HEK293 (cell line): ENCODE measurements around the gene CFAP410.
A peak's percentile ranks its signal among the peaks of the same experiment; 100 is the strongest.

Source experiments
- GLI4 ChIP-seq: fragments of 450-650 bp; formaldehyde crosslinking; IDR thresholded peaks from 2 replicates; pipeline ENCODE4 v1.5.1; 2016; ENCODE audit warnings: missing biosample characterization, missing genetic modification characterization
- KLF1 ChIP-seq: fragments of 450-650 bp; formaldehyde crosslinking; IDR thresholded peaks from 2 replicates; pipeline ENCODE4 v1.5.1; 2016; ENCODE audit warnings: missing biosample characterization, missing genetic modification characterization
- KLF10 ChIP-seq: fragments of 450-650 bp; IDR thresholded peaks from 2 replicates; pipeline ENCODE4 v1.5.1; 2018; ENCODE audit warnings: missing biosample characterization, mild to moderate bottlenecking, missing genetic modification characterization
- PRDM1 ChIP-seq: fragments of 450-650 bp; formaldehyde crosslinking; IDR thresholded peaks from 2 replicates; pipeline ENCODE4; 2016; ENCODE audit warnings: missing biosample characterization, missing genetic modification characterization
- PRDM10 ChIP-seq: fragments of 450-650 bp; formaldehyde crosslinking; IDR thresholded peaks from 2 replicates; pipeline ENCODE4 v1.5.1; 2016; ENCODE audit warnings: missing biosample characterization, missing genetic modification characterization
- SETDB1 ChIP-seq: IDR thresholded peaks from one replicate; pipeline ENCODE4 v1.6.1; 2017; ENCODE audit warnings: mild to moderate bottlenecking, low read length, moderate library complexity, mixed read lengths; ENCODE audit not compliant: insufficient read length
- YY2 ChIP-seq: fragments of 450-650 bp; formaldehyde crosslinking; IDR thresholded peaks from 2 replicates; pipeline ENCODE4 v1.5.1; 2016; ENCODE audit warnings: missing biosample characterization, missing genetic modification characterization
- ZBTB11 ChIP-seq: fragments of 450-650 bp; formaldehyde crosslinking; conservative IDR thresholded peaks from 2 replicates; pipeline ENCODE4 v1.5.1; 2016; ENCODE audit warnings: low read depth, missing biosample characterization, missing genetic modification characterization
- ZFP69B ChIP-seq: fragments of 450-650 bp; formaldehyde crosslinking; IDR thresholded peaks from 2 replicates; pipeline ENCODE4 v1.5.1; 2016; ENCODE audit warnings: missing biosample characterization, missing genetic modification characterization
- ZNF121 ChIP-seq: fragments of 450-650 bp; formaldehyde crosslinking; IDR thresholded peaks from 2 replicates; pipeline ENCODE4 v1.5.1; 2016; ENCODE audit warnings: missing biosample characterization, missing genetic modification characterization
- ZNF148 ChIP-seq: fragments of 450-650 bp; formaldehyde crosslinking; IDR thresholded peaks from 2 replicates; pipeline ENCODE4 v1.5.0; 2017; ENCODE audit warnings: missing biosample characterization, missing genetic modification characterization, borderline replicate concordance
- ZNF169 ChIP-seq: fragments of 450-650 bp; formaldehyde crosslinking; IDR thresholded peaks from 2 replicates; pipeline ENCODE4 v1.5.1; 2016; ENCODE audit warnings: missing biosample characterization, missing genetic modification characterization
- ZNF184 ChIP-seq: fragments of 450-650 bp; IDR thresholded peaks from 2 replicates; pipeline ENCODE4 v1.5.1; 2018; ENCODE audit warnings: missing biosample characterization, mild to moderate bottlenecking, missing genetic modification characterization
- ZNF202 ChIP-seq: fragments of 450-650 bp; formaldehyde crosslinking; IDR thresholded peaks from 2 replicates; pipeline ENCODE4 v1.5.1; 2016; ENCODE audit warnings: missing biosample characterization, missing genetic modification characterization, borderline replicate concordance
- ZNF23 ChIP-seq: fragments of 450-650 bp; formaldehyde crosslinking; IDR thresholded peaks from 2 replicates; pipeline ENCODE4 v1.5.1; 2016; ENCODE audit warnings: missing biosample characterization, missing genetic modification characterization, borderline replicate concordance
- ZNF366 ChIP-seq: fragments of 450-650 bp; formaldehyde crosslinking; conservative IDR thresholded peaks from 2 replicates; pipeline ENCODE4 v1.5.1; 2016; ENCODE audit warnings: missing biosample characterization, missing genetic modification characterization
- ZNF398 ChIP-seq: fragments of 450-650 bp; formaldehyde crosslinking; IDR thresholded peaks from 2 replicates; pipeline ENCODE4 v1.5.1; 2017; ENCODE audit warnings: missing biosample characterization, missing genetic modification characterization
- ZNF529 ChIP-seq: fragments of 450-650 bp; formaldehyde crosslinking; IDR thresholded peaks from 2 replicates; pipeline ENCODE4 v1.5.1; 2017; ENCODE audit warnings: missing genetic modification characterization, missing biosample characterization; ENCODE audit not compliant: insufficient replicate concordance
- ZNF561 ChIP-seq: fragments of 450-650 bp; IDR thresholded peaks from 2 replicates; pipeline ENCODE4 v1.5.1; 2018; ENCODE audit warnings: missing biosample characterization, missing genetic modification characterization, borderline replicate concordance
- ZNF580 ChIP-seq: fragments of 450-650 bp; formaldehyde crosslinking; IDR thresholded peaks from 2 replicates; pipeline ENCODE4 v1.5.1; 2016; ENCODE audit warnings: missing biosample characterization, missing genetic modification characterization
- ZNF585B ChIP-seq: fragments of 450-650 bp; formaldehyde crosslinking; IDR thresholded peaks from 2 replicates; pipeline ENCODE4 v1.5.1; 2016; ENCODE audit warnings: missing biosample characterization, missing genetic modification characterization
- ZNF768 ChIP-seq: fragments of 450-650 bp; formaldehyde crosslinking; IDR thresholded peaks from 2 replicates; pipeline ENCODE4 v1.5.1; 2018; ENCODE audit warnings: missing biosample characterization, mild to moderate bottlenecking, missing genetic modification characterization
- ZNF791 ChIP-seq: fragments of 450-650 bp; formaldehyde crosslinking; IDR thresholded peaks from 2 replicates; pipeline ENCODE4 v1.5.1; 2016; ENCODE audit warnings: missing biosample characterization, missing genetic modification characterization
- TF ChIP-seq, protein P1 (sequence below): fragments of 450-650 bp; formaldehyde crosslinking; IDR thresholded peaks from 2 replicates; pipeline ENCODE4 v1.5.1; 2017; ENCODE audit warnings: missing biosample characterization, mild to moderate bottlenecking, missing genetic modification characterization, moderate library complexity

CFAP410 gene

DNA sequence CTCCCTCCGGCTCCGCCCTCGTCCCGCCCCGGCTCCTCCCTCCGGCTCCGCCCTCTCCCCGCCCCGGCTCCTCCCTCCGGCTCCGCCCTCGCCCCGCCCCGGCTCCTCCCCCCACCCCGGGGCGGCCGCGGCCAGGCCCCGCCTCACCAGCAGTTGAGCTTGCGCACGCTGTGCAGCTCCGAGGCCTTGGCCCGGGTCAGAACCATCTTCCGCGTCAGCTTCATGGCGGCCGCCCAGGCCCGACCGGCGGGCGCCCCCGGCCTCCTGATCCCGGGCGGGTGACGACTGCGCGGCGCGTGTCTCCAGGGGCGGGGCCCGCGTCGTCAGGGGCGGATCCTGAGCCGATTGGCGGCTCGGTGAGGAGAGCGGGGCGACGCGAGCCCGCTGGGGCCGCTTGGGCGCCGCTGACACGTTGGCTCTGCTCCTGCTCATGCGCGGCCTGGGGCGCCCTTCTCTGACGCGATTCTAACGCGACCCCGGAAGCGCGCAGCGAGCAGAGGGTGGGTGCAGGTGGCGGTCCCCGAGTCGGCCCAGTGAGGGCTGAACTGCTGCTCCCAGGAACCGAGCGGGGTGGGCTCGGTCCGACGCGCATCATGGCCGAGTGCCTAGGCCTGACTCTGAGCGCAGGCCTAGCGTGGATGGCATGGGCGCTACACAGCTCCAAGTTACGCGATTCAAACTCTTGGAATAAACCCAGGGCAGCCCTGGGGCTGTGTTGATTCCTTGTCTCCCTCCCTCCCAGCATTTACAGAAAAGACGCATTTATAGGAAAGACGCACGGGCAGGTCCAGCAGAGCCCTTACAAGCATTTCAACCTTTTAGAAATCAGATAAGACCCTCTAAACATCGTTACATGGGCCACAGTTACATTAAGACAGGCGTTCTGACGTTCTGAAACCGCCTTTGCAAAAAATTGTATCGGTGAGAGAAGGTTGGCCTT lies at the start of gene CFAP410 (continued):
- no peak for TF ChIP-seq ZNF23 (tag by site-specific recombination)
- TF ChIP-seq ZNF561 (tag by site-specific recombination), result peak; percentile 93
- TF ChIP-seq GLI4 (tag by site-specific recombination), result 0 out of 2 replicates have a peak, but pooled peaks have one; percentile 25
- TF ChIP-seq ZNF791 (tag by site-specific recombination), result no peak
- no peak; the same call in 1 of the 2 replicates for TF ChIP-seq ZNF169
- TF ChIP-seq ZNF184 (tag by site-specific recombination), result 0 out of 2 replicates have a peak, but pooled peaks have one; percentile 21
- TF ChIP-seq ZBTB11 (tag by site-specific recombination), result peak; percentile 73
- TF ChIP-seq ZNF202, result no peak
- TF ChIP-seq ZNF121 (tag by site-specific recombination), result no peak
- peak; percentile 65 for TF ChIP-seq PRDM10 (tag by site-specific recombination)
- TF ChIP-seq ZNF529 (tag by site-specific recombination), result peak; percentile 33
- TF ChIP-seq ZNF585B (tag by site-specific recombination), result no peak
- peak; percentile 75 for TF ChIP-seq YY2
- no peak for TF ChIP-seq ZNF148 (tag by site-specific recombination)
- no peak for TF ChIP-seq SETDB1
- TF ChIP-seq KLF1 (tag by site-specific recombination), result peak; percentile 82
- TF ChIP-seq KLF10 (tag by site-specific recombination), result peak; percentile 92
- TF ChIP-seq ZNF580 (tag by site-specific recombination), result no peak
- no peak for TF ChIP-seq PRDM1 (tag by site-specific recombination)
- no peak for TF ChIP-seq ZNF398 (tag by site-specific recombination)
- TF ChIP-seq ZFP69B (tag by site-specific recombination), result 0 out of 2 replicates have a peak, but pooled peaks have one; percentile 41
- TF ChIP-seq, protein P1, sequence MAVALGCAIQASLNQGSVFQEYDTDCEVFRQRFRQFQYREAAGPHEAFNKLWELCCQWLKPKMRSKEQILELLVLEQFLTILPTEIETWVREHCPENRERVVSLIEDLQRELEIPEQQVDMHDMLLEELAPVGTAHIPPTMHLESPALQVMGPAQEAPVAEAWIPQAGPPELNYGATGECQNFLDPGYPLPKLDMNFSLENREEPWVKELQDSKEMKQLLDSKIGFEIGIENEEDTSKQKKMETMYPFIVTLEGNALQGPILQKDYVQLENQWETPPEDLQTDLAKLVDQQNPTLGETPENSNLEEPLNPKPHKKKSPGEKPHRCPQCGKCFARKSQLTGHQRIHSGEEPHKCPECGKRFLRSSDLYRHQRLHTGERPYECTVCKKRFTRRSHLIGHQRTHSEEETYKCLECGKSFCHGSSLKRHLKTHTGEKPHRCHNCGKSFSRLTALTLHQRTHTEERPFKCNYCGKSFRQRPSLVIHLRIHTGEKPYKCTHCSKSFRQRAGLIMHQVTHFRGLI, result no peak
- TF ChIP-seq ZNF366, result no peak
- TF ChIP-seq ZNF768 (tag by site-specific recombination), result no peak
